ENCODE results near the gene CNTFR. TPM values are rescaled to one million over a fixed set of nuclear protein-coding genes. Genes with fewer than 3 reads are reported as not detected.

CNTFR gene
- total RNA-seq, 1 donor from 2014 or later = 3.1 TPM

GRCh38 chr9:34601937-34602573, 12.5 kb upstream of the CNTFR start:
- Mint-ChIP-seq H3K27ac (ENCODE audit: unreplicated experiment) (no peak overlapping the region), H3K4me1 (ENCODE audit: unreplicated experiment) (peaks cover 6% of the 10 kb centered on the region), H3K4me3 (ENCODE audit: unreplicated experiment) (no peak overlapping the region), H3K9me3 (ENCODE audit: unreplicated experiment) (no peaks in the 10 kb centered on the region), H3K36me3 (ENCODE audit: low read depth, unreplicated experiment) (no peaks in the 10 kb centered on the region), H3K27me3 (ENCODE audit: unreplicated experiment) (peaks cover 5% of the 10 kb centered on the region)
- no peak for TF ChIP-seq CTCF (IDR thresholded peaks at IDR 0.05; ENCODE audit: unreplicated experiment)
- no peak for DNase-seq (ENCODE audit: low spot score)

GRCh38 chr9:34600908-34601307, 11.4 kb upstream of the CNTFR start:
- H3K36me3 Mint-ChIP-seq (ENCODE audit: low read depth, unreplicated experiment) = no peaks in the 10 kb centered on the region
- H3K4me1 Mint-ChIP-seq (ENCODE audit: unreplicated experiment) = peaks cover 10% of the 10 kb centered on the region
- H3K4me3 Mint-ChIP-seq (ENCODE audit: unreplicated experiment) = no peak overlapping the region
- no peak for DNase-seq (ENCODE audit: low spot score)
- no peaks in the 10 kb centered on the region for H3K9me3 Mint-ChIP-seq (ENCODE audit: unreplicated experiment)
- no peak for TF ChIP-seq CTCF (IDR thresholded peaks at IDR 0.05; ENCODE audit: unreplicated experiment)
- peaks cover 5% of the 10 kb centered on the region for H3K27me3 Mint-ChIP-seq (ENCODE audit: unreplicated experiment)
- H3K27ac Mint-ChIP-seq (ENCODE audit: unreplicated experiment) = no peak overlapping the region

- no peak overlapping the region for H3K27ac Mint-ChIP-seq (ENCODE audit: unreplicated experiment)
- peaks cover under 1% of the 10 kb centered on the region for H3K27me3 Mint-ChIP-seq (ENCODE audit: unreplicated experiment)
These were observed 10.0 kb upstream of the CNTFR start for GRCh38 chr9:34599546-34599945.

GRCh38 chr9:34594177-34594576, 4.7 kb upstream of the CNTFR start:
- no peak for TF ChIP-seq CTCF (IDR thresholded peaks at IDR 0.05; ENCODE audit: unreplicated experiment)
- peaks cover 17% of the 10 kb centered on the region for H3K4me1 Mint-ChIP-seq (ENCODE audit: unreplicated experiment)
- peaks cover 7% of the 10 kb centered on the region for H3K36me3 Mint-ChIP-seq (ENCODE audit: low read depth, unreplicated experiment)
- H3K4me3 Mint-ChIP-seq (ENCODE audit: unreplicated experiment) = no peak overlapping the region
- no peak for DNase-seq (ENCODE audit: low spot score)
- H3K9me3 Mint-ChIP-seq (ENCODE audit: unreplicated experiment) = no peaks in the 10 kb centered on the region
- H3K27me3 Mint-ChIP-seq (ENCODE audit: unreplicated experiment) = peaks cover 15% of the 10 kb centered on the region
- H3K27ac Mint-ChIP-seq (ENCODE audit: unreplicated experiment) = no peak overlapping the region

More at GRCh38 chr9:34599546-34599945, 10.0 kb upstream of the CNTFR start:
- Mint-ChIP-seq H3K36me3 (ENCODE audit: low read depth, unreplicated experiment) (no peaks in the 10 kb centered on the region), H3K4me1 (ENCODE audit: unreplicated experiment) (peaks cover 10% of the 10 kb centered on the region), H3K4me3 (ENCODE audit: unreplicated experiment) (no peak overlapping the region), H3K9me3 (ENCODE audit: unreplicated experiment) (no peaks in the 10 kb centered on the region)
- DNase-seq (ENCODE audit: low spot score) = no peak
- no peak for TF ChIP-seq CTCF (IDR thresholded peaks at IDR 0.05; ENCODE audit: unreplicated experiment)

- DNase-seq (ENCODE audit: low spot score) = no peak
- H3K4me1 Mint-ChIP-seq (ENCODE audit: unreplicated experiment) = peaks cover 25% of the 10 kb centered on the region
- H3K4me3 Mint-ChIP-seq (ENCODE audit: unreplicated experiment) = peak overlapping the region; percentile 57
- H3K9me3 Mint-ChIP-seq (ENCODE audit: unreplicated experiment) = no peaks in the 10 kb centered on the region
- H3K27ac Mint-ChIP-seq (ENCODE audit: unreplicated experiment) = no peak overlapping the region
- H3K27me3 Mint-ChIP-seq (ENCODE audit: unreplicated experiment) = peaks cover 25% of the 10 kb centered on the region
- peaks cover 14% of the 10 kb centered on the region for H3K36me3 Mint-ChIP-seq (ENCODE audit: low read depth, unreplicated experiment)
- no peak for TF ChIP-seq CTCF (IDR thresholded peaks at IDR 0.05; ENCODE audit: unreplicated experiment)
These were observed 3.5 kb upstream of the CNTFR start for GRCh38 chr9:34592895-34593601.
